ENCODE data around the gene TMSB10.

Gene TMSB10

GRCh38 chr2:84880645-84881521 lies 24.6 kb upstream of the TMSB10 start, which contains the start of gene TRABD2A:
TSS of gene TRABD2A (minus strand) at chr2:84881084. CDS start at chr2:84881039, 45 bp downstream.
- DNase-seq = peak in 1 of 4 experiments; percentile 36

GRCh38 chr2:84881581-84882413 lies 23.7 kb upstream of the TMSB10 start:
- DNase-seq = peak; percentile 53 to 76 (median 74)

DNA sequence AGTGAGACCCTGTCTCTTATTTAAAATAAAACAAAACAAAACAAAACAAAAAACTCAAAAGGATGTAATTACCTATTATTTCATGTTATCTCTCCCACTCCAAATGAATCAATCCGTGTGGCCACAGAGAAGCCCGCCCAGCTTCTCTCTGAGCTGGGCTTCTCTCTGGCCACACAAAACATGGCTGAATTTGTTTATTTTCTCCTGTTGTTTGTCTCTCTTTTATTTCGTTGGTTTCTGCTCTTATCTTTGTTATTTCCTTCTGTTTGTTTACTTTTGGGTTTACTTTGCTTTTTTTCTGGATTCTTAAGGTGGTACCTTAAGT lies 23.1 kb upstream of the TMSB10 start:
- DNase-seq = no peak

DNA sequence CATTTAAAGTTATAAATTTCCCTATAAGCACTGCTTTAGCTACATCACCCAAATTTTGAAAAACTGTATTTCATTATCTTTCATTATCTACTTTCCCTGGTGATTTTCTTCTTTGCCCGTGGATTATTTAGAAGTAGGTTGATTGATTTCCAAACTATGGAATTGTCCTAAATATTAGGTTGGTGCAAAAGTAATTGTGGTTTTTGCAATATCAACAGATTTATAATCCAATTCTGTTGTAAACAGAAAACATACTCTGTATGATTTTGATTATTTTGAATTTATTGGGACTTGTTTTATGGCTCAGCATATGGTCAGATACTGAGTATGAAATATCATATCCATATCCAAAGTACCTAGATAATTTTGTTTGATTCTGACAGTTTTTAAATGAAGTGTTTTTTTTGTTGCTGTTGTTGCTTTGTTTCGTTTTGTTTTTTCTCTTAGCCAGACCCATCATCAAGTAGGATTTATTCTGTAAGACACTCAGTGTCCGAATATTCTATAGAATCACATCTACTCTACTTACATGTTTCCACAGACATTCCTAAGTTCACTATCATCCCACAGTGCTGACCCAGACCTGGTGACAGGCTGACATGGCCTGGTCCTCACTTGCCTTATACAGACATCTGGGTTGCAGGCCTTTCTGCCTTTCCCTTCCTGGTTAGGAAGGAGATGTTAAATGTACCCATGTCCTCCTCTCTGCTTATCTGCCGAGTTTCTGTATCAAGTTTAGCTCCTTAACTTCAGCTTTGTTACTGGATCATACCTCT lies 22.5 kb upstream of the TMSB10 start:
- DNase-seq = no peak

DNA sequence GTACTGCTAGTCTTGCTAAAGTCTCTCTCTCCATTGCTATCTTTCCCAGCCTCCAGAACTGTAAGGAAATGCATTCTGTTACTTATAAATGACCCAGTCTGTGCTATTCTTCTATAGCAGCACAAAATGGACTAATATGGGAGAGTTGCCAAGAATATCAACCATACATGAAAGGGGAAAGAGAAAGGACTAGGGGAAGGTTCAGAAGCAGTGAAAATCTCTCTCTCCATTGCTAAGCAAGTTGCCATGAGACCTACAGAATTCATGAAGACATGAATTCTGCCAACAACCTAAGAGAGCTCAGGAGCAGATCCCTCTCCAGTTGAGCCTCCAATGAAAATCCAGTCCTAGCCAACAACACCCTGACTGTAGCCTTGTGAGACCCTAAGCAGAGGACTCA lies 21.0 kb upstream of the TMSB10 start:
- no peak for DNase-seq

GRCh38 chr2:84885111-84885510 lies 20.3 kb upstream of the TMSB10 start:
- no peak for DNase-seq

GRCh38 chr2:84886791-84887190 lies 18.7 kb upstream of the TMSB10 start:
- no peak for DNase-seq

GRCh38 chr2:84888401-84889276 lies 16.8 kb upstream of the TMSB10 start:
- peak in 1 of 4 experiments; percentile 16 for DNase-seq

DNA sequence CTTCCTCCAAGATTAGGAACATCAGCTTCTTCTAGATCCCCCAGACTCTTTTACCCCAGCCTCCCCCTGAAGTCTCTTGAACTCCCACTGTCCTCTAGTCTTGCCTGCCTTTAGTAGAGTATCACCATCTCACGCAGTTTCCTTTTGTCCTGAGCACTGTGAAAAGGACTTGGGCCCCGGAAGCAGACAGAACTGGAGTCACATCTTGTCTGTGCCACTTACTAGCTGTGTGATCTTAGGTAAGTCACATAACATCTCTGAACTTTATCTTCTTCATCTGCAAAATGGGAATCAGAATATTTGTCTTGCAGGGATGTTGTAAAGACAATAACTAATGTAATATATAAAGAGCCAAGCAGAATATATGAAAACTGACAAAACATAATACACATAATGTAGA lies 16.1 kb upstream of the TMSB10 start:
- no peak for DNase-seq

DNA sequence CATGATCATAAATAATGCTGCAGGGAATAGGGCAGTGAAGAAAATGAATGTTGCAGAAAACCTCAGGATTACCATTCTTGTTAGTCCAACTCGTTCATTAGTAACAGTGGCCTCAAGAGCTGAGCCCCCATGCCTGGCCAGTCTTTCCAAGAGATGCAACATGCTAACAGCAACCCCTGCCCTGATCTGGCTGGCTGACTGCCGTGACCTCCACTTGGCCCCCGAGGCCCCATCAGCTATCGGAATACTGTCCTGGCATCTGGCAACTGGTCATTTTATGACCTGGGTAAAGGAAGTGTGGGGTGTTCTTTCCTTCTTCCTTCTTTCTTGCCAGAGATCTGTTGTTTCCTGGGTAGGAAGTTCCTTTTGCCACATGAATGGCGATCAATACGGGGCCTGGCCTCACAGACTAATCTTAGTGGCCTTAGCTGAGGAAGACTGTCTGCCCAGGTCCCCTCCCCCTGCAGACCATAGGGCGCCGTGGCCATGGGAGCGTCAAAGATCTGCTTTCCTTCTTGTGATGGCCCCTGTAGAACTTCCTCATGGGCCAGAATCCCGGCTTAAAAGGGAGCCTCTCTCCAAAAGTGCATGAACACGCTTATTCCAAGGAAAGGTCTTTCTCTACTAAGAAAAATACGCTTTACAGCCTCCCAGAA lies 14.0 kb upstream of the TMSB10 start:
- no peak for DNase-seq

DNA sequence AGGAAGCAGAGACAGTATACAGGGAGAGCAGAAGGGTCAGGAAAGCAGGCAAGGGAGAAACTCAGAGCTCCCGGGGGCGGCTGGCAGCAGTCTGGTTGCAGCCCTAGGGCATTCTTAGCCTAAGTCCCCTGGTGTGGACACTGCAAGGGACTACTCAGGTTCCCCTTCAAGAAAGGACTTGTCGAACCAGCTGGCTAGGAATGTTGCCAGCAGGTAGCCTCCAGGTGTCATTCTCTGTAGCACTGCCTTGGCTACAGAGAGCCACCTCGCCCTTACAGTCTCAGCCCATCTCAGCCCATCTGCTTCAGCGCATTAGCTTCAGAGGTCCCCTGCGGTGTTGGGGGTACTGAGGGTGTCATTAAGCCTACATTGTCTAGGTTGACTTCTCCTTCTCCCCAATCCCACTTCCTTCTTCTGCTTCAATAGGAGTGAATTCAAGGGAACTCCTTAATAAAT lies 11.3 kb upstream of the TMSB10 start:
- DNase-seq = no peak

DNA sequence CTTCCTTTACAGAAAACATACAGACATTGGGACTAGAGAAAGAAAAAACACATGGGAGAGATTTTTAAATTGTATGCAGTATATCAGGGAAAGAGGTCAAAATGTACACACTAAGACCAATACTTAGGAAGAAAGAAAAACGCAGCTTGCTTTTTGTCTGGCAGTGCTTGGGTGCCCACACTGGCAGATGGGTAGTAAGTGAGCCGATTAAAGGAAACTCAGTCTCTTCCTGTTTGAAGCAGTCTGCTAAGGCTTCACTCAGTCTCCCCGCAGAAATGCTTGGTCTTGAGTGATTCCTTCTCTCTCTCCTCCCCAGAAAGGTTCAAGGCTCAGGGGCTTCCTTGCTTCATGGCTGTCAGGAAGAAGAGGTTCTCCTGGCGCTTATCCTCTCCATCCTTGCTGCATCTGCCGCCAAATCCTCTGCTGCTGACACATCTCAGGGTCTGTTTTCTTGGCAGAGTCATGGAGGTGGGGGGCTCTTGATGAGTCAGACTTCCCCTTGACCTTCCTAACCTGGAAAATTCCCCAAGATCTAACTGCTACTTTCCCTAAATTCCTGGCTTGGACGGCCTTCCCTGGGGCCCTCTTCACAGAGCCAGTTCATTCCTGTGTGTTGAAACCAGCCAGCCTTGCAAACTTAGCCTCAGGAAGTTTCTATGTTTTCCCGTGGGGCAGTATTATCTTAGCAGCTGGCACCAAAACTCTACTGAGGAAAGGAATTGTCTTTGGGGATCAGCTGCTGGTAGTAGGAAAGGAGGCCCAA lies 10.5 kb upstream of the TMSB10 start:
- no peak for DNase-seq

DNA sequence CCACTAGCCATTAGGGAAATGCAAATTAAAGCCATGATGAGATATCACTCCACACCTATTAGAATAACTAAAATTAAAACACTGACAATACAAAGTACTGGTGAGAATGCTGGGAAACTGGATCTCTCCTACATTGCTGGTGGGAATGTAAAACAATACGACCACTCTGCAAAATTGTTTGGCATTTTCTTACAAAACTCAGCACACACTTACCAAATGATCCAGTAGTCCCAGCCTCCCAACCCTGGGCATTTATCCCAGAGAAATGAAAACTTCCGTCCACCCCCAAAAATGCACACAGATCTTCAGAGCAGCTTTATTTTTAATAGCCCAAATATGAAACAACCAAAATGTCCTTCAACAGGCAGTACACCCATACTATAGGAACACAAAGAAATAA lies 8.9 kb upstream of the TMSB10 start:
- DNase-seq = no peak

DNA sequence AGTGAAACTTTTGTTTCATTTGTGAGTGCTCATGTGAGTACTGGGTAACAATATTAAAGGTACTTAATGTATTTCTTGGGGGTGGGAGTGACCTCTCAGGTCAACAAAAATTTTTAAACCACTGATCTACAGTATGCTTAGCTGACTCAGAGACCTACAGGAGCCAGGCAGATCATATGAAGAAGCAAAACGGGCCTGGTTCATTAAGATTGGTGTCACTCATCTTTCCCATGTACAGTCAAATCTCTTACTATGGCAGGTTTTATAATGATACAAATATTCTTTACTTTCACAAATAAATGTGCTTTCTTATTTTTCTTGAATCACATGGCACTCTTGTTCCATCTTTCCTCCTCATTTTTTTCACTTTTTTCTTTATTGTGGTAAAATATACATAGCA lies 7.7 kb upstream of the TMSB10 start:
- DNase-seq = no peak

- no peak for DNase-seq
Measured at GRCh38 chr2:84899304-84900204, 5.9 kb upstream of the TMSB10 start.

DNA sequence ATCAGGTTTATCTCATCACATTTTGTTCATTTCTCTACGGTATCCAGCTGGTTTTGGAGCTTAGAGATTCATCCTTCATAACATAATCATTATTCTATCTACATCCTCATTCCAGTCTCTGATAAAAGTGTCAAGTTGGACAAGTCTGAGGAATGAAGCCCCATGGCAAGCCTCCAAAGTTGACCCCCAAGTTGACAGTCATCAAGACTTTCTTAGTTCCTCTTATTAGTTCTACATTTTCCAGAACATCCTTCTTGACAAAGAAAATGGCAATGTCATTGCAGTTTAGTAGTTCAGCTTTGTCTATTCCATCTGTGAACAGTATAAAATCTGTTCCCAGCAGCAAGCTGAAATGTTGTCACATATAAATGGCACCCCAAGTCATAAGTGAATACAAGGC lies 4.5 kb upstream of the TMSB10 start:
- DNase-seq = no peak

- no peak for DNase-seq
Measured at GRCh38 chr2:84901593-84902120, 3.8 kb upstream of the TMSB10 start.

GRCh38 chr2:84902526-84902925 lies 2.9 kb upstream of the TMSB10 start:
- no peak for DNase-seq

- no peak for DNase-seq
Measured at GRCh38 chr2:84904151-84904550, 1.3 kb upstream of the TMSB10 start.

All from activated CD4-positive, CD25-positive, alpha-beta regulatory T cell (primary cell).